ENCODE results near the gene DPF3.

Gene DPF3

GRCh38 chr14:72636094-72636493 is 257.8 kb downstream of the DPF3 start:
- no peak for DNase-seq

- DNase-seq: no peak
Observed at GRCh38 chr14:72634691-72635616, 258.9 kb downstream of the DPF3 start.

- DNase-seq: no peak
Observed at GRCh38 chr14:72633551-72633950, 260.4 kb downstream of the DPF3 start.

DNA sequence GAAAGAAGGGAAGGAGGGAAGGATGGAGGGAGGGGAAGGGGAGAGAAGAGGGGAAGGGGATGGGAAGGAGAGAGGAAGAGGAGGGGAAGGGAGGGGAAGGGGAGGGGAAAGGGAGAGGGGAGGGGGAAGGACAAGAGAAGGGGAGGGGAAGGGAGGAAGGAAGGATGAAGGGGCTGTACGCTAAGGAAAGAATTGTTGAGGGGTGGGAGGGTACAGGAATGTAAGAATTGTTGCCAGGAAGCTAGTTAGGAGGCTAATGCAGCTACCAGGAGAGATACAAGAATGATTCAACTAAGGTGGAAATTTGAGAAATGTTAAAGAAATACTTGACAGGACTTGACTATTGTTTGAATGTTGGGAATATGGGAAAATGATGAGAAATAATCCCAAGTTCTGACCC is 261.2 kb downstream of the DPF3 start:
- DNase-seq: no peak

DNA sequence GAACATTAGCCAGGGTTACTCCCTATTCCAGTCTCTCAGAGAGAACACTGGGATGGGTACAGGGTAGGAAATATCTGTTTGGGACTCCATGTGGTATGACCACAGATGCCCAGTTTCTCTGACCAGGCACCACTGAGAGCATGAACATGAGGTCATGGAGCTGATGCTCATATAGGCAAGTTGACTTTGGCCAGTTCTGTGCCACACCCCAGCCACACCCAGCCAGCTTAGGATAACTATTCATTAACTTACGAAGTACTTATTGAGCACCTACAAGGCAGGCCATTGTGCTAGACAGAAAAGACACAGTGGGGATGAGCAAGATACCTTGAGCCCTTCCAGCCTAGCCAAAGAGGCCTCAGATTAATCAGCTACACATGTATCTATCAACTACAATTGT is 262.5 kb downstream of the DPF3 start:
- no peak for DNase-seq

GRCh38 chr14:72630374-72630773 is 263.5 kb downstream of the DPF3 start:
- no peak for DNase-seq

GRCh38 chr14:72629534-72629933 is 264.4 kb downstream of the DPF3 start:
- no peak for DNase-seq

DNA sequence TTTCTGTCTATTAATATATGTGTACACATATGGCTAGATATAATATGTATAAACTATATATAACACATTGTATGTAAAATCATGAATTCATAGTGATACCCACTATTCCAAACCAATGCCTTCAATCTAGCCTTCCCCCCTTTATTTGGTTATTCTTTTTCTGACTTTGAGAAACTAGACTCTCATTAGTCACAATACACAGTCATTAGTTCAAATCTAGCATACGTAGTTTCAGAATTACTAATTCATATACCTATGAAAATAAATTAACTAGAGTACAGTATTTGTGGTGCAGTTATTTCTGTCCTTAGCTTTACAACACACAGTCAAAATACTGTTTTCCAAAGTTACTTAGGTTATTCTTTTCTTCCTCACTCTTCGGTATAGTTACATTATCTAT is 268.2 kb downstream of the DPF3 start:
- DNase-seq: no peak

DNA sequence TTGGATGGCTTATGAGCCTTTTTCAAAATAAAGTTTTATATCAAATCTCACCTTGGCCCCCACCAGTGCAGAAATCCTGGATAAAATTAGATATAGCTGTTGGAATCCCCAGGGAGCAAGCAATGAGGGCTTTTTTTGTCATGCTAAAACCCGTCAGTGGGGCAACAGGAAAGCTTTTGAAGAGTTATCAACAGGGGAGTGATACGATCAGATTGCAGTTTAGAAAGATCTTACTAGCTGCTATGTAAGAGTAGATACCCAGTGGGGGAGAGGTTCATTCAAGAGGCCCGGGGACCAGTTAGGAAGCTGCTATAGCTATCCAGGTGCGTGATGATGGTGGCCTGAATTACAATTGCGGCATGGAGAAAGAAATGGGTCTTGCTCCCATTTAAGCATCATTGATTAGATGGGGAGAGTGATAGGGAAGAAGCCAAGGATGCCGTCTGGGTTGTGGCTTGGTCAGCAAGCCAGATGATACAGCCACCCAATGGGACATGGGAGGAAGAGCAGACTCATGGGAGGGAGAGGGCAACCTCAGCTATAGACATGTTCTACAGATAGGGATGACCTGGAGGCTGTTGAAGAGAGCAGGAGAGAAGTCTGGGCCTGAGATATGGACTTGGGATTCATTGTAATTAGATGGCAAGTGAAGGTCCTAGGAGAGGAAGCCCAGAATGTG is 272.4 kb downstream of the DPF3 start:
- no peak for DNase-seq

GRCh38 chr14:72619881-72620280 is 274.0 kb downstream of the DPF3 start:
- no peak for DNase-seq

DNA sequence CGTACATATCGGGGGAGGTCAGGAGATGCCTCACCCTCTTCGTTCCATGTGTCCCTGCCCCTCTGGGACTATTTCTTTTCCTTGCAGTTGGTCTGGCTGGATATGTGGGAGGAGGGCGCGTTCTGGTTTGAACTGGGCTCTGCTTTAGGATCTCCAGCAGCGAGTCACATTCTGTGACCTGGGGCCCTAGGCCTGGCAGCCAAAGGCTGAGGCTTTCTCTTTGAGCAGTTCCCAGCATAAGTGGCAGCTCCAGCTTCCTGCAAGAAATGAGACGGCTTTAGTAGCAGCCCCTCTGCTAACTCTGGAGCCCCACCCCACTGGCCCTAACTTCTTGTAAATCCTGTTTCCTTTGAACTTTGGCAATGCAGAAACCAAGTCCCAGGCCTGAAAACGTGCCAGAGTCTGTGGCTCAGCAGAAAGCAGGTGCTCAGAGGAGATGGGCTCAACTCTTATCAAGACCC is 274.8 kb downstream of the DPF3 start:
- no peak for DNase-seq

GRCh38 chr14:72618424-72618823 is 275.5 kb downstream of the DPF3 start:
- DNase-seq: no peak

DNA sequence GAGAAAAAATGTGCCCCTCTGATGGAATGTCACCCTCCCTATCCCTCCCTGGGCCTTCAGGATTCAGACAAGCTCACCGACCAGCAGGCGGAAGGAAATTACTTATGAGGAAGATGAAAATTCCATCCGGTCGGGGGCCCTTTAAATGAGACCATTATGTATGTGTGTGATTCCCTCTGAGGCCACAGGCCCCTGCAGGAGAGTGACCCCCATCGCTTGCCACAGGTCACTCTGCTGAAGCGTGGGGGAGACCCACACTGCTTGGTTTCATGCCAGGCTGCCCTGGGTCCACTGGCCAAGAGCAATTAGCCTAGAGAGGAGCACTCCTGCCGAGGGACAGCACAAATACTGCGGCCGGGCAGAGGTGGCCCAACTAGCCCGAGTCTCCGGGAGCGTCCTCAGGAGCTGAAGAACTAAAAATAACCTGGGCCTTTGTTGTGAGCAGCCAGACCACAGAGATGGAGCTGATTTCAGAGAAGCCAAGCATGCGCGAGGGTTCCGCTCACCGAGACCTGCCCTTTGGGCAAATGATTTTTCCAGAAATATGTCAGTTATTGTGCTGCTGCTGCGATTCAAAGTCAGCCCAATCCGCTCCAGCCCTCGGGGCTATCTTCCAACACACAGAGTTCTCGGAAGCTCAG is 276.4 kb downstream of the DPF3 start:
- no peak for DNase-seq

- no peak for DNase-seq
Observed at GRCh38 chr14:72616811-72617210, 277.1 kb downstream of the DPF3 start.

GRCh38 chr14:72616294-72616693 is 277.6 kb downstream of the DPF3 start:
- DNase-seq: no peak

GRCh38 chr14:72615451-72616121 is 278.3 kb downstream of the DPF3 start:
- no peak for DNase-seq

- DNase-seq: no peak
Observed at GRCh38 chr14:72614891-72615415, 278.9 kb downstream of the DPF3 start.

DNA sequence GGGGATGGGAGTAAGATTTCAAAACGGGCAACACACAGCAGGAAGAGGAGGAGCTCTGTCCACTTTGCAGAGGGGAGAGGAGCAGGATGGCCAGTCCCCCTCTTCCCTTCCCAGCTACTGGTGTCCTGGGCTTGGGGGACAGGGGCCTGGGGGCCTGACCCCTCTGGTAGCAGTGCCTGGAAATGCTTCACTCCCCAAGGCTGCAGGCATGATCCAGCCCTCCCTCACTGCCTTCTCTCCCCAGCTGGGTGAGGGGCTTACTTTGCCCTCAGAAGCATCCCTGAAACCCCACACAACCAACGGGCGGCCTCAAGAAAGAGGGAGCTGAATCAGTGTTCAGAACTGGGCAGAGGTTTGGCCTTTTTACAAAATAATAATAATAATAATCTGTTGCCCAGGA is 279.5 kb downstream of the DPF3 start:
- no peak for DNase-seq

DNA sequence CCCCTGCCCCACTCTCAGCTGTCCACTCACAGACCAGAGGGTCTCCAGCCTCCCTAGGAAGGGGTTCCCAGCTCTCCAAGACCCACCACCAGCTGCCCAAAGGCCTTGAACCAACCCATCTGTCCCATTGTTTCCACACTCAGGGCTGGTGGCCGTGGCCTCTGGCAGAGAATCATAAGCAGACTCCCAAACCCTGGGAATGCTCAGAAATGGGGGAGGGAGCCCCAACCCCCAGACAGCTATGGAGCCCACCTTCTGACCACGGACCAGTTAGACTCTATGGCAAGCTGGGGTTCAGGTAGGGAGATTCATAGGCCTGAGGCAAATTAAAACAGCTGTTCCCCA is 280.0 kb downstream of the DPF3 start:
- DNase-seq: no peak

DNA sequence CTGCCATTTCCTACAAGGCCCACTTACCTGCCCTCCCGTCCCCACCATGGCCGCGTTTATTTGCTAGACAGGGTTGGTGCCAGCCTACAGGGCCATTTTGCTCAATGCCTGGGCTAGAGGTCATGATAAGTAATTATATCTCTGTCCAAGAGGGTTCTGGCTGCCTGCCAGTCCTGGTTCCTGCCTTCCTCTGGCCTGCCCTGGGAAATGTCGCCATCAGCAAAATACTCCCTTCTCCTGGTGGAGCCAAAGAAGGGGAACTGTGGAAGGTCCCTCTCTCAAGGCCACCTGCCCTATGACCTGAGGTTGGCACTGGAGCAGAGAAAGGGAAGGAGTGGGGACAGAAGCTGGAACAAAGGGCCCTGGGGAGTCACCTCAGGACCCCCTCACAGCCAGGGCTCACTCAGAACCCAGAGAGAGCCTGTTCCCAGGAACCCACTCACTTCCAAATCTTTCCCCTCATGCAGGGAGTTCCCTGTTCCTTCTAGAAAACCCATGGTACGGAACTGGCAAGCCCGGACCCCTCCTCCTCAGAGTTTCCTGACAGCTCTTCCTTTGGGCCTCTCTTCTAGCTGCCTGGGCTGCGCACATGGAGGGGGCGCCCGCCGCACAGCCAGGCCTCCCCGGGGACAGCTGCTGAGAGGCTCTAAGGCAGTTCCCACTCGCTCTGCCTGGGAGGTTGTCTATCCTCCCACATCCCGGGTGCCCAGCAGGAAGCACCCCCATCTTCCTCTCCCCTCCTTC is 280.5 kb downstream of the DPF3 start:
- peak; percentile 14 to 64 for DNase-seq

- DNase-seq: no peak
Observed at GRCh38 chr14:72612041-72612440, 281.9 kb downstream of the DPF3 start.

- DNase-seq: no peak
Observed at GRCh38 chr14:72611506-72611905, 282.4 kb downstream of the DPF3 start.

Measured in inflammatory macrophage treated with lipopolysaccharide for 1 hour (primary cell).